IMR-90 (cell line): ENCODE measurements around the gene ASB6. TPM values are rescaled to one million over a fixed set of nuclear protein-coding genes. Genes with fewer than 3 reads are reported as not detected.

Source experiments
- ATAC-seq: fragments of 200-7000 bp; cut with Tn5 transposase; 2 replicates; pipeline ENCODE4 v1.9.1; 2020; ENCODE audit warnings: low read depth, mild to moderate bottlenecking, moderate library complexity
- BruUV-seq: library from RNA; stranded (reverse); fragments of 400-500 nt; replicated peaks from 2 replicates; lab custom pipeline; 2021; lab: Mats Ljungman, UMichigan
- CTCF ChIA-PET: fragments of 300-600 bp; formaldehyde crosslinking; extraction: SDS; loops from one replicate; lab custom pipeline; 2021; ENCODE audit warnings: antibody characterized with exemption; lab: Yijun Ruan, JAX
- POLR2A ChIA-PET: fragments of 300-600 bp; sonication (Branson Sonifier 250); formaldehyde crosslinking; loops from one replicate; lab custom pipeline; 2022; ENCODE audit warnings: antibody characterized with exemption; ENCODE audit not compliant: unreplicated experiment; lab: Charles Lee
- DNase-seq: peaks from one replicate; pipeline ENCODE4 v3.0.0; 2013
- H2AFZ ChIP-seq: replicated peaks from 2 replicates; pipeline ENCODE3; 2013; ENCODE audit warnings: low read length, mild to moderate bottlenecking; ENCODE audit not compliant: poor library complexity
- H2AK5ac ChIP-seq: 2 replicates; pipeline ENCODE4 v1.6.1; 2013; ENCODE audit warnings: low read depth, low read length, inconsistent platforms
- H2AK9ac ChIP-seq: replicated peaks from 2 replicates; pipeline ENCODE3; 2013; ENCODE audit warnings: mild to moderate bottlenecking, low read depth, low read length, moderate library complexity; ENCODE audit not compliant: poor library complexity
- H2BK120ac ChIP-seq: 2 replicates; pipeline ENCODE4 v1.6.1; 2013; ENCODE audit warnings: low read depth, low read length, inconsistent platforms
- H2BK15ac ChIP-seq: 3 replicates; pipeline ENCODE4 v1.6.1; 2013; ENCODE audit warnings: low read depth, low read length, inconsistent platforms
- H2BK20ac ChIP-seq: 2 replicates; pipeline ENCODE4 v1.6.1; 2013; ENCODE audit warnings: low read depth, mild to moderate bottlenecking, inconsistent platforms, low read length, moderate library complexity
- H2BK5ac ChIP-seq: 2 replicates; pipeline ENCODE4 v1.6.1; 2013; ENCODE audit warnings: mild to moderate bottlenecking, low read depth, low read length, inconsistent platforms; ENCODE audit not compliant: poor library complexity, severe bottlenecking
- H3K14ac ChIP-seq: replicated peaks from 2 replicates; pipeline ENCODE4 v1.6.1; 2013; ENCODE audit warnings: low read depth, low read length, inconsistent platforms
- H3K18ac ChIP-seq: 2 replicates; pipeline ENCODE4 v1.6.1; 2013; ENCODE audit warnings: low read depth, low read length, control low read depth
- H3K23ac ChIP-seq: 2 replicates; pipeline ENCODE4 v1.6.1; 2013; ENCODE audit warnings: low read depth, low read length, inconsistent platforms
- H3K27ac ChIP-seq: 2 replicates; pipeline ENCODE4 v1.5.1; 2013; ENCODE audit warnings: mild to moderate bottlenecking, control low read depth, low read length; ENCODE audit not compliant: insufficient read depth
- H3K27me3 ChIP-seq: 2 replicates; pipeline ENCODE4 v1.6.1; 2013; ENCODE audit warnings: low read length; ENCODE audit not compliant: control insufficient read depth, insufficient read depth
- H3K36me3 ChIP-seq: 2 replicates; pipeline ENCODE4 v1.6.1; 2013; ENCODE audit warnings: low read length, mixed read lengths; ENCODE audit not compliant: control insufficient read depth, insufficient read depth
- H3K4ac ChIP-seq: 2 replicates; pipeline ENCODE4 v1.6.1; 2013; ENCODE audit warnings: low read depth, low read length, inconsistent platforms
- H3K4me1 ChIP-seq: 2 replicates; pipeline ENCODE4 v1.6.1; 2013; ENCODE audit warnings: low read length, mixed read lengths; ENCODE audit not compliant: control insufficient read depth, insufficient read depth
- H3K4me2 ChIP-seq: 2 replicates; pipeline ENCODE4 v1.6.1; 2013; ENCODE audit warnings: low read depth, mild to moderate bottlenecking, control low read depth, low read length, moderate library complexity
- H3K4me3 ChIP-seq: 2 replicates; pipeline ENCODE4 v1.5.1; 2013; ENCODE audit warnings: low read depth, mild to moderate bottlenecking, control low read depth, low read length, moderate library complexity; ENCODE audit not compliant: insufficient read depth
- H3K56ac ChIP-seq: 2 replicates; pipeline ENCODE4 v1.6.1; 2013; ENCODE audit warnings: low read length, inconsistent platforms; ENCODE audit not compliant: insufficient read depth; ENCODE audit errors: extremely low read depth
- H3K79me1 ChIP-seq, 2 experiments: 2 replicates each; pipeline ENCODE4 v1.6.1; 2013; ENCODE audit warnings: low read length in 2 of 2, inconsistent platforms in 1 of 2, low read depth in 1 of 2
- H3K9ac ChIP-seq: 2 replicates; pipeline ENCODE4 v1.6.1; 2013; ENCODE audit warnings: low read depth, low read length, control low read depth
- H3K9me1 ChIP-seq: 2 replicates; pipeline ENCODE4 v1.6.1; 2013; ENCODE audit warnings: low read length, inconsistent platforms; ENCODE audit not compliant: insufficient read depth
- H3K9me3 ChIP-seq: 2 replicates; pipeline ENCODE4 v1.6.1; 2013; ENCODE audit warnings: low read length; ENCODE audit not compliant: control insufficient read depth, insufficient read depth
- H4K20me1 ChIP-seq: 2 replicates; pipeline ENCODE4 v1.6.1; 2013; ENCODE audit warnings: low read length, inconsistent platforms; ENCODE audit not compliant: insufficient read depth
- H4K5ac ChIP-seq: 2 replicates; pipeline ENCODE4 v1.6.1; 2013; ENCODE audit warnings: mild to moderate bottlenecking, low read depth, low read length, control low read depth
- H4K8ac ChIP-seq, 2 experiments: 2 replicates each; pipeline ENCODE4 v1.6.1; 2013; ENCODE audit warnings: low read depth in 2 of 2, low read length in 2 of 2, control low read depth in 1 of 2, inconsistent platforms in 1 of 2
- H4K91ac ChIP-seq: 2 replicates; pipeline ENCODE4 v1.6.1; 2013; ENCODE audit warnings: low read depth, low read length, inconsistent platforms; ENCODE audit not compliant: insufficient read depth
- BHLHE40 ChIP-seq: fragments of 150-350 bp; IDR thresholded peaks from 2 replicates; pipeline ENCODE4 v1.6.1; 2016; ENCODE audit warnings: mild to moderate bottlenecking, low read depth, low read length
- CHD1 ChIP-seq: IDR thresholded peaks from 2 replicates; pipeline ENCODE4 v1.6.1; 2012; ENCODE audit warnings: low read depth, low read length, improper control_type of control experiment
- CTCF ChIP-seq: conservative IDR thresholded peaks from 2 replicates; pipeline ENCODE4 v1.5.1; 2012; ENCODE audit warnings: mild to moderate bottlenecking, low read depth, low read length, improper control_type of control experiment
- ELK1 ChIP-seq: fragments of 150-350 bp; IDR thresholded peaks from 2 replicates; pipeline ENCODE4 v1.6.1; 2016; ENCODE audit warnings: low read depth, mild to moderate bottlenecking, low read length, moderate library complexity, borderline replicate concordance
- FOS ChIP-seq: fragments of 150-350 bp; IDR thresholded peaks from 2 replicates; pipeline ENCODE4 v1.6.1; 2016; ENCODE audit warnings: low read depth, low read length
- MAFK ChIP-seq: IDR thresholded peaks from 2 replicates; pipeline ENCODE4 v1.6.1; 2012; ENCODE audit warnings: low read depth, low read length, improper control_type of control experiment
- MAZ ChIP-seq: IDR thresholded peaks from 2 replicates; pipeline ENCODE4 v1.6.1; 2012; ENCODE audit warnings: low read depth, mild to moderate bottlenecking, low read length, improper control_type of control experiment, moderate library complexity, borderline replicate concordance
- MXI1 ChIP-seq: IDR thresholded peaks from 2 replicates; pipeline ENCODE4 v1.6.1; 2012; ENCODE audit warnings: low read depth, mild to moderate bottlenecking, low read length, moderate library complexity, borderline replicate concordance
- NFE2L2 ChIP-seq: fragments of 150-350 bp; IDR thresholded peaks from 2 replicates; pipeline ENCODE4 v1.6.1; 2016; ENCODE audit warnings: low read depth, mild to moderate bottlenecking, low read length
- POLR2A ChIP-seq: IDR thresholded peaks from 2 replicates; pipeline ENCODE4 v1.6.1; 2012; ENCODE audit warnings: mild to moderate bottlenecking, low read depth, low read length
- RAD21 ChIP-seq: IDR thresholded peaks from 2 replicates; pipeline ENCODE4 v1.6.1; 2012; ENCODE audit warnings: low read length, improper control_type of control experiment
- RCOR1 ChIP-seq: IDR thresholded peaks from 2 replicates; pipeline ENCODE4 v1.6.1; 2012; ENCODE audit warnings: mild to moderate bottlenecking, low read length, improper control_type of control experiment; ENCODE audit not compliant: insufficient replicate concordance
- SMC3 ChIP-seq: fragments of 150-350 bp; IDR thresholded peaks from 2 replicates; pipeline ENCODE4 v1.6.1; 2016; ENCODE audit warnings: low read depth, mild to moderate bottlenecking, antibody characterized with exemption, low read length, moderate library complexity
- USF2 ChIP-seq: fragments of 150-350 bp; IDR thresholded peaks from 2 replicates; pipeline ENCODE4 v1.6.1; 2017; ENCODE audit warnings: mild to moderate bottlenecking, antibody characterized with exemption, low read length, low read depth
- WGBS, 2 experiments: methylation state at CpG; one replicate each; pipeline versions ENCODE4 v1.1.5 to v1.1.7; 2013; ENCODE audit warnings: missing lambda C conversion rate in 2 of 2; ENCODE audit not compliant: insufficient read length in 1 of 2; ENCODE audit errors: extremely low coverage in 2 of 2; 5-methylcytosine and 5-hydroxymethylcytosine counted together
- dilution Hi-C: fragments of 300-500 bp; cut with HindIII; formaldehyde crosslinking; loops from one replicate; pipeline ENCODE4 v1.14.3; 2018; ENCODE audit warnings: low sequenced_read_pairs; ENCODE audit not compliant: unreplicated experiment
- in situ Hi-C: fragments of 300-500 bp; cut with MboI; formaldehyde crosslinking; loops from 3 replicates; pipeline ENCODE4 v1.14.3; 2019; ENCODE audit warnings: low sequenced_read_pairs, inconsistent platforms, mixed read lengths
- intact Hi-C: fragments of 100-400 bp; cut with micrococcal nuclease; formaldehyde crosslinking; loops from 2 replicates; pipeline ENCODE4 v1.10.0; 2022
- polyA plus RNA-seq, 3 experiments: library from polyadenylated mRNA; depleted of rRNA; stranded (reverse); fragments of >200 nt; gene quantifications; 2 replicates each; pipeline ENCODE4 v1.2.3, GENCODE V29; 2012; ENCODE audit warnings: low replicate concordance in 1 of 3
- total RNA-seq: library from RNA; depleted of rRNA; stranded (reverse); fragments of >200 nt; gene quantifications from 2 replicates; pipeline ENCODE4 v1.2.3, GENCODE V29; 2012

ASB6 gene
- total and polyA plus RNA-seq, 2 of the 4 experiments (the other 2 are of a cell fraction): 9.7 to 28.9 TPM

GRCh38 chr9:129669141-129669718 lies 27.3 kb upstream of the ASB6 start:
- peak overlapping the region; percentile 19 for H3K4me2 ChIP-seq
- TF ChIP-seq ELK1 (no peak), NFE2L2 (no peak), MAFK (no peak; the same call in 1 of the 2 replicates), CTCF (0 out of 2 replicates have a peak, but pooled peaks have one; percentile 6), FOS (peak; percentile 65), CHD1 (no peak), MAZ (peak; percentile 60; the same call in 1 of the 2 replicates), RAD21 (peak; percentile 27; the same call in 1 of the 2 replicates), BHLHE40 (peak; percentile 90), MXI1 (peak; percentile 82), SMC3 (no peak), POLR2A (peak; percentile 48; the same call in 1 of the 2 replicates), USF2 (no peak), RCOR1 (no peak)

More at GRCh38 chr9:129669141-129669718, 27.3 kb upstream of the ASB6 start:
- BruUV-seq: no TSS peak
- peaks cover 11% of the 10 kb centered on the region for H3K9me1 ChIP-seq
- in situ Hi-C loops (no loop called here), intact Hi-C loops (loop anchor here (5.0 kb wide), 1 partner anchor 43 kb away; no protein-coding TSS in a partner anchor), dilution Hi-C loops (no loop called here)
- peak overlapping the region; percentile 80; the same call in 1 of the 2 replicates for H2AK5ac ChIP-seq
- H3K23ac ChIP-seq: no peak overlapping the region
- peak; percentile 91 for DNase-seq
- no peak overlapping the region for H3K4me3 ChIP-seq
- peak overlapping the region; percentile 8; the same call in 1 of the 2 replicates for H3K18ac ChIP-seq
- peaks cover 39% of the 10 kb centered on the region for H4K20me1 ChIP-seq
- H3K27me3 ChIP-seq: no peaks in the 10 kb centered on the region
- ChIA-PET POLR2A (no interaction called here), CTCF (no interaction called here)
- peak overlapping the region; percentile 71 for H3K27ac ChIP-seq
- H2AFZ ChIP-seq: no peak overlapping the region
- H2BK120ac ChIP-seq: peak overlapping the region; percentile 84
- WGBS, 2 experiments: 80% methylated on average over 2 of the region's 17 CpGs; no CpG with 5 or more reads in 1 of the 2 experiments
- H4K8ac ChIP-seq: peak overlapping the region in 1 of 2 experiments; percentile 61; a peak in 2 of 4 replicates
- H3K79me1 ChIP-seq: peaks cover 10 to 72% of the 10 kb centered on the region in 2 experiments; a peak in 3 of 4 replicates
- peaks cover 16% of the 10 kb centered on the region for H3K36me3 ChIP-seq
- ATAC-seq: peak; percentile 62
- peak overlapping the region; percentile 20; the same call in 1 of the 2 replicates for H3K9ac ChIP-seq
- H4K5ac ChIP-seq: peak overlapping the region; percentile 32; the same call in 1 of the 2 replicates
- peak overlapping the region; percentile 75 for H3K4ac ChIP-seq
- peaks cover 33% of the 10 kb centered on the region for H3K4me1 ChIP-seq
- H3K56ac ChIP-seq: no peak overlapping the region
- H3K14ac ChIP-seq: peak overlapping the region; percentile 34; the same call in 1 of the 2 replicates
- peak overlapping the region; percentile 64; the same call in 1 of the 2 replicates for H2BK20ac ChIP-seq
- peak overlapping the region; percentile 77 for H4K91ac ChIP-seq
- peak overlapping the region; percentile 18 for H2AK9ac ChIP-seq
- no peaks in the 10 kb centered on the region for H3K9me3 ChIP-seq
- H2BK15ac ChIP-seq: peak overlapping the region; percentile 4; the same call in 1 of the 3 replicates
- peak overlapping the region; percentile 64 for H2BK5ac ChIP-seq
